Glomerular visceral epithelial cell (primary cell): ENCODE results near the gene YJEFN3.

ENCODE experiments used
- DNase-seq: peaks from one replicate; pipeline ENCODE4 v3.0.0-alpha.2; 2016; ENCODE audit errors: extremely low spot score

Gene YJEFN3

DNA sequence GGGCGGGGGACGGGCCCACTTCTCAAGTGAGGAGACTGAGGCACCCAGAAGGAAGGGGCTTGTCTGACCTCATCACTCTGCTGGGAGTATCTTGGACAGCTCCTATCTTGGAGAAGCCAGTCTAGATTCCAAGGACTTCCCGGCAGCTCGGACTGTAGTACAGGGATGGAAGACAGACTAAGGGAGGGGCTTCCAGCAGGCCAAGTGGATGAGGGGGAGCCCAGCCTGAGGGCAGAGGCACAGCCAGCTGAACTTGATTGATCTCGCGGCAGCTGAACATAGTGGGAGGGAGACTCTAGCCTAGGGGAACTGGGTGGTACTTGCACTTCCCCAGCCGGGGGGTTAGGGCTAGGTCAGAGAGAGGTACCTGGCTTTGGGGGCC lies 10.1 kb downstream of the YJEFN3 start:
- no peak for DNase-seq

DNA sequence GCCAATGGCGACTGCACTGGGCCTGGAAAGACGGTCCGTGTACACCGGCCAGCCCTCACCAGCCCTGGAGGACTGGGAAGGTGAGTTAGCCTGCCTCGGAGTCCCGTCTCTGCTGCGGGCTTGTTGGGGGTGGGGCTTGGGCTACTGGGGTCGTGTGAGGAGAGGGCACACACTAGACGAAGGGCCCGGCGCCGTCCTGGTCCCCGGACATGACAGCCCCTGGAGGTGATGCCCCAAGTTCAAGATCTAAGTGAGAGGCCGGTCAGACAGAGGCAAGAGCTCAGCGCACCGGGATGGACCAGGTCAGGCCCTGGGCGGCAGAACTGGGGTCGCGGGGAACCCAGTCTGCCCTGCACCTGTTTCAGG lies 11.0 kb downstream of the YJEFN3 start:
- no peak for DNase-seq

DNA sequence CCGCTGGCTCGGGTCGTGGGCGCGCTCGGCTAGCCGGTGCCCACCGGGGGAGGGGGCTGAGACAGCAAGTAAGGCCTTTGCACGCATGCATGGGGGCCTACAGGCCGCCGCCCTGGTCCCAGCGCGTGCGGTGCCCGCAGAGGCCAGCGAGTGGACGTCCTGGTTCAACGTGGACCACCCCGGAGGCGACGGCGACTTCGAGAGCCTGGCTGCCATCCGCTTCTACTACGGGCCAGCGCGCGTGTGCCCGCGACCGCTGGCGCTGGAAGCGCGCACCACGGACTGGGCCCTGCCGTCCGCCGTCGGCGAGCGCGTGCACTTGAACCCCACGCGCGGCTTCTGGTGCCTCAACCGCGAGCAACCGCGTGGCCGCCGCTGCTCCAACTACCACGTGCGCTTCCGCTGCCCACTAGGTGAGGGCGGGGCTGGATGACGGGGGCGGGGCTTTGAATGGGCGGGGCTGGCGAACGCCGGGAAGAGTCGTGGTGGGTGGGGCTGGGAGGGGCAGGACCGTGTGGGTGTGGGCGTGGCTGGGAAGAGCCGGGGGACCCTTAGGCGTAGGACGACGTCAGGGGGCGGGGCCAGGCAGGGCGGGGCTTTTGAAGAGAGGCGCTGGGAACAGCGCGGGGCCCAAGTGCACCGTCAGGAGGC lies 11.5 kb downstream of the YJEFN3 start:
- DNase-seq: peak; percentile 42

DNA sequence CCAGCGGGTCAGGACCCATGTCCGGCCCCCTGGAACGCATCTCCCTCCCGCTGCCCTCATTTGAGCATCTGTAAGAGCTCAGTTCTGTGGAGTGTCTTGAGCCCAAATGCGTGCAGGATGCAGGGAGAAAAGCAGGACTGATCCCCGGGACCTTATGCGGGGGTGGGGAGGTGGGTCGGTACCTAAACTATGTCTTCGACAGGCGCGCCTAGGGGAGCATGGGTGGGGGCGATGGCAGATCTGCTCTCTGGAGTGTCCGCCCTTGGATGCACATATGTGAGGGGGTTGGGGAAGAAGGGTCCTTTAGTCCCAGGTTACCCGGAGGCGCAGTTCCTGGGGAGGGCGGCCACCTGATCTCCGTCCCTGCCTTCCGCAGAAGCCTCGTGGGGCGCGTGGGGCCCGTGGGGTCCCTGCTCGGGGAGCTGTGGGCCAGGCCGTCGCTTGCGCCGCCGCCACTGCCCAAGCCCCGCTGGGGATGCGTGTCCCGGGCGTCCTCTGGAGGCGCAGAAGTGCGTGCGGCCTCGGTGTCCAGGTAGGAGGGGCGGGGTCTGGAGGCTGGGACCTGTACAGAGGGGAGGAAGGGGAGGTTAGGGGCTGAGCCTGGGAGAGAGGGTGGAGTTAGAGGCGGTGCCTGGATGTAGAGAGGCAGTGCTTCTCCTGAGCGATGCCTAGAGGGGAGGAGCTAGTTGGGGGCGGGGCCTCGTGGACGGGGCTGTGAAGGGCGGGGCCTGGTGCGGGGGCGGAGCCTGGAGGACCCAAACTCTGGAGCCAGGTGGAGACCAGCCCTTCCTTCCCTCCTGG lies 12.2 kb downstream of the YJEFN3 start:
- DNase-seq: no peak

DNA sequence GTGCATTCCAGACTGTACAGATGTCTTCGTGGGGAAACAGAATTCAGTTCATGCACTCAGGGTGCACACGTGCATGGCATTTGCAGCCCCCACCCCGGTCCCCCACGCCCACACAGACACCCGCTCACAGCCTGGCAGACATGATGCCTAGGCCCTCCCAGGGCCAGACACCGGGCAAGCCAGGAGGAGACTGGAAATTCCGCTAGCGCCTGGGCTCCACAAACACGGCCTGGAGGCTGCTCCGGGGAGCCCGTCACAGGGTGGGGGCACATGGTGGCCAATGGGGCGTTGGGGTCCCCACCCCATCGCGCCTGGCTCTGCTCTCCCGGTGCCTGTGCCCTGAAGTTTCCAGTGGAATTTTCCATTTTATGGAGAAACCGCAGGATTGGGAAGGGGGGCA lies 12.9 kb downstream of the YJEFN3 start:
- no peak for DNase-seq

DNA sequence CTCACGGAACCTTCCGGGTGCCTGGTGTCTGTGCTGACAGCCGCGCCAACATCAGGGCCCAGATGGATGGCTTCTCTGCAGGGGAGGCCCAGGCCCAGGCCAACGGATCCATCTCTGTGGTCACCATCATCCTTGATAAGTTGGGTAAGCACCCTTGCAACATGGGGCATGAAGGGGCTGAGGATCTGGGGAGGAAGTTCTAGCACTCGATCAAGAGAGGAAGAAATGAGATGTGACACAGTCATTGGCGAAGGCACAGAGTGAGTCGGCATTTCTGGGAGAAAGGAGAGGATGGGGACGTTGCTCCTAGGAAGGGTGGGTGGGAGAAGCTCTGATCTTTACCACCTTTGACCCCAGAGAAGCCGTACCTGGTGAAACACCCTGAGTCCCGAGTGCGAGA lies 13.8 kb downstream of the YJEFN3 start:
- no peak for DNase-seq

DNA sequence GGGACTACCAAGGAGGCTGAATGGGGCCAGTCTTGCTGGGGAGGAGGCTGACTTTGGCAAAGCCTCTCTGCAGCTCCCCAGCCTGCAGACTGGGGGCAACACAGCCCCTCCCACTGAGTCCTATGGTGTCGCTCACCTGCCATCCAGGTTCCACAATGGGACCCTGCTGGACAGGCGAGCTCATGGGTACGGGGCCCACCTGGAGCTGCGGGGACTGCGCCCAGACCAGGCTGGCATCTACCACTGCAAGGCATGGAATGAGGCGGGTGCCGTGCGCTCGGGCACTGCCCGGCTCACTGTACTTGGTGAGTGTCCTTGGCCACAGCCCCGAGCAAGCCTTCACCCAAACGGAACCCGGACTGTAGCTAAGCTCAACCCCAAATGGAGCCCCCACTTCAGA lies 14.4 kb downstream of the YJEFN3 start:
- DNase-seq: no peak

DNA sequence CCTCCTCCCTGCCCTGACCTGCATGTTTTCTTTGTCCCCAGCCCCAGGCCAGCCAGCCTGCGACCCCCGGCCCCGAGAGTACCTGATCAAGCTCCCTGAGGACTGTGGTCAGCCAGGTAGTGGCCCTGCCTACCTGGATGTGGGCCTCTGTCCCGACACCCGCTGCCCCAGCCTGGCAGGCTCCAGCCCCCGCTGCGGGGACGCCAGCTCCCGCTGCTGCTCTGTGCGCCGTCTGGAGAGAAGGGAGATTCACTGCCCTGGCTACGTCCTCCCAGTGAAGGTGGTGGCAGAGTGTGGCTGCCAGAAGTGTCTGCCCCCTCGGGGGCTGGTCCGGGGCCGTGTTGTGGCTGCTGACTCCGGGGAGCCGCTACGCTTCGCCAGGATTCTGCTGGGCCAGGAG lies 14.9 kb downstream of the YJEFN3 start:
- no peak for DNase-seq

DNA sequence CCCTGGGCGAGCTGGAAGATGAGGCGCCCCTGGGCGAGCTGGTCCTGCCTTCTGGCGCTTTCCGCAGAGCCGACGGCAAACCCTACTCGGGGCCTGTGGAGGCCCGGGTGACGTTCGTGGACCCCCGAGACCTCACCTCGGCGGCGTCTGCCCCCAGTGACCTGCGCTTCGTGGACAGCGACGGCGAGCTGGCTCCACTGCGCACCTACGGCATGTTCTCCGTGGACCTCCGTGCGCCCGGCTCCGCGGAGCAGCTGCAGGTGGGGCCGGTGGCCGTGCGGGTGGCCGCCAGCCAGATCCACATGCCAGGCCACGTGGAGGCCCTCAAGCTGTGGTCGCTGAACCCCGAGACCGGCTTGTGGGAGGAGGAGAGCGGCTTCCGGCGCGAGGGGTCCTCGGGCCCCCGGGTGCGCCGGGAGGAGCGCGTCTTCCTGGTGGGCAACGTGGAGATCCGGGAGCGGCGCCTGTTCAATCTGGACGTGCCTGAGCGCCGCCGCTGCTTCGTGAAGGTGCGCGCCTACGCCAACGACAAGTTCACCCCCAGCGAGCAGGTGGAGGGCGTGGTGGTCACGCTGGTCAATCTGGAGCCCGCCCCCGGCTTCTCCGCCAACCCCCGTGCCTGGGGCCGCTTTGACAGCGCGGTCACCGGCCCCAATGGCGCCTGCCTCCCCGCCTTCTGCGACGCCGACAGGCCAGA lies 15.7 kb downstream of the YJEFN3 start:
- DNase-seq: no peak

DNA sequence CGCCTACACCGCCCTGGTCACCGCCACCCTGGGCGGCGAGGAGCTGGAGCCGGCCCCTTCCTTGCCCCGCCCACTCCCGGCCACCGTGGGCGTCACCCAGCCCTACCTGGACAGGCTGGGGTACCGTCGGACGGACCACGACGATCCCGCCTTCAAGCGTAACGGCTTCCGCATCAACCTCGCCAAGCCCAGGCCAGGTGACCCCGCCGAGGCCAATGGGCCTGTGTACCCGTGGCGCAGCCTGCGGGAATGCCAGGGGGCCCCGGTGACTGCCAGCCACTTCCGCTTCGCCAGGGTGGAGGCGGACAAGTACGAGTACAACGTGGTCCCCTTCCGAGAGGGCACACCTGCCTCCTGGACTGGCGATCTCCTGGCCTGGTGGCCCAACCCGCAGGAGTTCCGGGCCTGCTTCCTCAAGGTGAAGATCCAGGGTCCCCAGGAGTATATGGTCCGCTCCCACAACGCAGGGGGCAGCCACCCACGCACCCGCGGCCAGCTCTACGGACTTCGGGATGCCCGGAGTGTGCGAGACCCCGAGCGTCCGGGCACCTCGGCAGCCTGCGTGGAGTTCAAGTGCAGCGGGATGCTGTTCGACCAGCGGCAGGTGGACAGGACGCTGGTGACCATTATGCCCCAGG lies 16.4 kb downstream of the YJEFN3 start:
- DNase-seq: no peak

DNA sequence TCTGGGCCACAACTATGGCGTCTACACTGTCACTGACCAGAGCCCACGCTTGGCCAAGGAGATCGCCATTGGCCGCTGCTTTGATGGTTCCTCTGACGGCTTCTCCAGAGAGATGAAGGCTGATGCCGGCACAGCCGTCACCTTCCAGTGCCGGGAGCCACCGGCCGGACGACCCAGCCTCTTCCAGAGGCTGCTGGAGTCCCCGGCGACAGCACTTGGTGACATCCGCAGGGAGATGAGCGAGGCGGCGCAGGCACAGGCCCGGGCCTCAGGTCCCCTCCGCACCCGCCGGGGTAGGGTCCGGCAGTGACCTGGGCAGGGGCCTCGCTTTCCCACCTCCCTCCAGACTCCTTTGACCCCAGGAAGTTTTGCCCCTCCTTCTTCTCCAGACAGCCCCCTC lies 17.0 kb downstream of the YJEFN3 start:
- no peak for DNase-seq

DNA sequence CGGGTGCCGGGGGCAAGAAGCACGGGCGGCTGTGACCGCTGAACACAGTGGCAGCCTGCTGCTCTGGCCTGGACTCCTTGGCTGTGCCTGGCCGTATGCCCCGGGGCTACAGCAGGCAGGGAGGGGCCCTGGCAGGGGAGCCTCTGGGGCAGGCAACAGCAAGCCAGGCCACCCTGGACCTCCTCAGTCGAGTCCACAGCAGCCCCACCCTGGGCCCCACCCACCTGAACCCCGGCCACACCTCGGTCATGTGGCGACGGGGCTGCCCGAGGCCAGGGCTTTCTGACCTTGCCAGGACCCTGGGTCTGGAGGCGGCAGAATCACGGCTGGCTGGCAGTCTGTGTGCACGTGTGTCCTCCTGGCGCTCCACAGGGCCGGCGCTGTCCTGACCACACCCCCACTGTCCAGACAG lies 18.0 kb downstream of the YJEFN3 start:
- DNase-seq: no peak

DNA sequence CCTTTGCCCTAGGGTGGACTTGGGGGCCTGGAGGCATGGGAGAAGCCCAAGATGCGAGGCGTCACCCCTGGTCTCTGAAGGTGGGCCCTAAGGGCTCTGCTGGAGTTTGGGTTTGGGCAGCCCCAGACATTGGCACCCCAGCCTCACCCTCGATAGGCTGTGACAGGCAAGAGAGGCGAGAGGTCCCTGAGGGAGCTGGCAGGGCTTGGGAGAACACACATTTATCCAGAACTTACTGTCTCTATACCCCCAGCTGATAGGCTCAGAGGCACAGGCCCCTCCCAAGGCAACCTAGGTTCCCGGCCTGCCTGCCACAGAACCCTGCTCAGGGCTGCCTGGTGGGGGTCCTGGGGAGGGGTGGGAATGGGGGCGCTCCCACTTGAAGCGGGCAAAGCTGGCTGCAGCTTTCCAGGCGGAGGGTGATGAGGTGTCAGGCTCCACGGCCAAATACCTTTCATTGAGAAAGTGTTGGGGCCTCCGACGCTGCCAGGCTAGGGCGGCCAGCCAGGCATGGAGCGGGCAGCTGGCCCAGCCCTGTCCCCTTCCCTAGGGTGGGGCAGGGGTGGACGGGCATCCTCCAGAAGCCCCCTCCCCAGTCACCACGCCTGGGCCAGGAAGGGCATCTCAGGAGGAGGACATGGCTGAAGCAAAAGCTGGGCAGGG lies 19.1 kb downstream of the YJEFN3 start:
- DNase-seq: no peak

DNA sequence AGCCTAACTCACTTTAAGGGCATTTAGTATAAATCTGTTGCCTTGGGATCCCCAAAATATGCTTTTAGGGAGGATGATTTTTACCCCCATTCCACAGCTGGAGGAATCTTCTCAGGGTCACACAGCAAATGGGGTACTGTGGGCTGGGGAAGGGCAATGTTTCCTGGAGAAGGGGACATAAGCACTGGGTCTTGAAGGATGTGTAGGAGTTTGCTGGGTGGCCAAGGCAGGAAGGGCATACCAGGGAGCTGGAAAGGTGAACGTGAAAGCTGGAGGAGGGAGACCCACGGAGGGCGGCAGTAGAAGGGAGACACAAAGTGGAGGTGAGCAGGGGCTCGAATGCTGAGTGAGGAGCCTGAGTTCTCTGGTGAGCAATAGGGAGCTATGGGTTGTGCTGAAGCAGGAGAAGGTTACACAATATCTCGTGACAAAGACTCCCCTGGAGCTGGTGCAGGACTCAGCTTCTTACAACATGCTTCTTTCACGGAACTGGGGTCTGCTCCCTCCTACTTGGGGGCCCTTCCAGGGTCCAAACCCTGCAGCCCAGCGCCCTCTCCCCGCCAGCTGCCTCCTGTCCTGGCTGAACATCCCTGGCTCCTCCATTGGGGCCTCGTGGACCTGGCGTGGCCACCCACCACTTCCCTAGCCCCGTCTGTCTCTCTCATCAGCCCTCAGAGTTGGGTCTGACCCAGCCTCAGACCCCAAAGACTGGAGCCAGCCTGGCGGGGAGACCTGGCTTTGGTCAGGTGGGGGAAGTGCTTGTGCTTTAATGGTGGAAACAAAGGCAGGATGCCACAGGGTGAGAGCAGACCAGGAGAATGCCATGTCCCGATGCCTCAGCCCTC lies 20.4 kb downstream of the YJEFN3 start:
- no peak for DNase-seq

DNA sequence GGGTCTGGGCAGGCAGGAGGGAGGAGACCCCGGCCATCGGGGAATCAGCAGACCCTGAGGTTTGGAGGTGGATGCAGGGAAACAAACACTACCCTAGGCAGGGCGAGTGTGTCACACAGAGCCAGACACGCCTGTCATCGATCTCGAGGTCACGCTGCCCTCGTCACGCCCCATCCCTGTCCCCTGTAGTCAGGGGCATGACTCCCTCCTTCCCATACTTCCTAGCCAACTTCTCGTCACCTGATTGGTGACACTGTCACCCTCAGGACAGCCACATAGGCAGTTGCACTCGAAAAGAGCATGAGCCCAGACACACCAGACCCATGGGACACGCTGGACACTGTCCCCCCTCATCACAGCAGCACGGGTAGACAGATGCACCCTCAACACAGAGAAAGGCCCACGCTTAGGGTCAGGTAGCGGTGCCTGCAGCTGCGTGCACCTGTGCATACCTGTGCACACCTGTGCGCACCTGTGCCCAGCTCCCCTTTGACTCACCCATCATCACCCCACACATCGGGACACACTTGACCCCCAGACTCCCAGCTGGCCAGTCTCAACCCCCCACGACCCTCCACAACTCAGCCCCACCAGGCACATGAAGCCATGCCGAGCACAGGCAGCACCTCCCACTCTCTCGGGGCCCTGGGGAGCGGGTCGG lies 21.2 kb downstream of the YJEFN3 start:
- DNase-seq: no peak

DNA sequence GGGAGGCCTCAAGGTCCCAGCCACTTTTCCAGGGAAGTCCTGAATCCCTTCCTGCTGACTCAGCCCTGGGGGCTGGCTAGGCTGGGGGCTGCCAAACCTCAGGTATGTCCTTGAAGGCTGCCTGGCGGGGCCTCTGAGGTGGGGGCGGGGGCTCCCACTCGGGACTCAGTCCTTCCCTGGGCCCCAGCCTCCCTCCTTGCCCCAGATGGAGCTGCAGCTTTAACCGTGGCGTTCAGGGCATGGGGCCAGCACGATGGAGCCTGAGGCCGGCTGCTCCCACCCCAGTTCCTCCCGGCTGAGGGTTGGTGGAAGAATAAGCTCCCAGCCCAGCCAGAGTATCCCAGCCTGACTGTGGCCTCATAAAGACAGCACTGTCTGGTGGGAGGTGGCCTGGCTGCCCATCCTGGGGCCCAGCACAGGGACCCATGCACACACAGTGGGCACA lies 21.8 kb downstream of the YJEFN3 start:
- DNase-seq: peak; percentile 45

DNA sequence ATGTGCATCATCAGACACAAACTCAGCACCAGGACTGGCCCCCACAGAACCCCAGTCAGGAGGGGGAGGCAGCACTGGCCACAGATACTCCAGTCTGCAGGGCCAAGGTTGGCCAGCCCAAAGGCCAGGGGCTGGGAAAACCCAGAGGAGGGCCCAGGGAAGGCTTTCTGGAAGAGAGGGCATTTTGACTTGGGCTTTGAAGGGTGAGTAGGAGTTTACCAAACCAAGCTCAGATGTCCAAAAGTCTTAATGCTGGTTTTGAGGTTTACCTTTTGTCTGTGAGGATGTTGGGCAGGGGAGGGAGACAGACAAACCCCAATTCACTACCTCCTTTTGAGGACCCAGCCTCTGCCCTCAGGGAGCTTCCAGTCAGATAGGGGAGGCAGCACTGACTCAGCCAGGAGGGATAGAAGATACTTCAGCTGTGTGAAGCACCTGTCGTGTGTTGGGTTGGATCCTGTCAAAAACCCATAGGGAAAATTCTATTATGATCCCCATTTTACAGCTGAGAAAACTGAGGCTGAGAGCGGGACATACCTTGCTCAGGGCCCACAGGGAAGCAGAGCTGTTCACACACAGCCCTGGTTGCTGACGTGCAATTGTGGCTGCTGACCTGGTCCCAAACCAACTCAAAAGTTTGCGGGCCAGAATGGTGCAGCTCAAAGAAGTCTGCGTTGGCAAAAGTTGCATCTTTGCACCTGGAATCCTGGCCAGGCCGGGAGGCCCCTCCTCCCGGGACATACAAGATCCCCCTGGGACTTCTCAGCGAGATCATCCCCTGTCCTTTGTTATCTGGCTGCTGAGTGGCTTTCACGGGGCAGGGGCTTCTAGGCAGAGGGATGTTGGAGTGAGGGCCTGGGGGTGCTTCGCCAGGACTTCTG lies 22.5 kb downstream of the YJEFN3 start:
- no peak for DNase-seq

DNA sequence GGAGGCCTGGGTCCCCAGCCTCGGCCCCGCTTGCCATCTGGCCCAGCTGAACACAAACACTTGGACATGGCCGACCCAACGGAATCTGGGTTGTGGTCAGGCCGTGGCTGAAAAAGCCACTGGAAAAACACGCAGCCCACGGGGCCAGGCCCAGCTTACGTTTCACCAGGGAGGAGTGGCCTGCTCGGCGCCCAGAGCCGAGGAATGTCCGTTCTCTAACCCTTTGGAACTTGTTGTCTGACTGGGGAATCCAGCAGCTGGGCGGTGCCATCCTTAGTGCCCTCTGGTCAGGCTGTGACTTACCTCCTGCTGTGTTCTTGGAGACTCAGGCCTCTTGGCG lies 23.1 kb downstream of the YJEFN3 start:
- peak; percentile 17 for DNase-seq

DNA sequence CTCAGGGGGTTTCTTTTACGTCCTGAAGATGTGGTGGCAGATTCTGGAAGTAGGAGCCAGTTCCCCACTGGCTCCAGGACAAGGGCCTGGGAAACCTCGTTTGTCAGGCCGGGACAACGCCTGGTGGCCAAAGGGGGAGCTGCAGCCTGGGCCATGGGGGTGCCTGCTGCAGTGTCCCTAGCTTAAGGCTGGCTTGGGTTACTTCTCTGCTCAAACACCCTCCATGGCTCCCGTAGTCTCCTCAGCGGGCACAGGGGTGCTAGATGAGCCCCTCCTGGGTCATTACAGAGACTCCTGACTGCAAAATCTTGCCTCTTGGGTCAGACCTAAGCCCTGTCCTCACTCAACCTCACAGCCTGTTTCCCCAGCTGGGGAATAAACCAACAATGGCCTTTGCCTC lies 24.1 kb downstream of the YJEFN3 start:
- DNase-seq: no peak

DNA sequence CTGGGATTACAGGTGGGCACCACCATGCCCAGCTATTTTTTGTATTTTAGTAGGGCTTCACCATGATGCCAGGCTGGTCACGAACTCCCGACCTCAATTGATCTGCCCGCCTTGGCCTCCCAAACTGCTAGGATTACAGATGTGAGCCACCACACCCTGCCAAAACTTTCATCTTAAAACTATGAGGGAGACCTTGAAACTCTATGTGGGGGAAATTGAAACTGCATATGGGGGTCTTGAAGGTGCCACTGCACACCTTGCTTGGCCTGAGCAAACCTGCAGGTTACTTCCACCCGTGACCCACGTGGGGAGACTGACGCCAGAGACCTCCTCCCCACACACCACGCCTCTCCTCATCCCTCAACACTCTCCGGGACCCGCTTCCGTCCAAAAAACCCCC lies 25.0 kb downstream of the YJEFN3 start:
- no peak for DNase-seq
